ENCODE results near the gene METTL21C.

Gene METTL21C

GRCh38 chr13:102675115-102675514 lies 19.7 kb downstream of the METTL21C start:
- Histone ChIP-seq H3K4me3 (ENCODE audit: low read depth in 1 of 2, low read length in 2 of 2) (no peak overlapping the region), H3K27ac (ENCODE audit: low read depth, low read length) (no peak overlapping the region), H3K36me3 (ENCODE audit: control insufficient read depth in 1 of 2, insufficient read depth in 2 of 2, low read length in 2 of 2) (peaks cover 11 to 56% of the 10 kb centered on the region in 2 donors), H3K9ac (ENCODE audit: low read depth in 1 of 2, low read length in 2 of 2) (no peak overlapping the region), H3K4me1 (ENCODE audit: control insufficient read depth in 1 of 2, insufficient read depth in 2 of 2, low read length in 2 of 2) (no peaks in the 10 kb centered on the region), H3K27me3 (ENCODE audit: control insufficient read depth in 1 of 2, insufficient read depth in 2 of 2, low read length in 2 of 2) (no peaks in the 10 kb centered on the region), H3K9me3 (ENCODE audit: control insufficient read depth in 1 of 2, low read length in 2 of 2) (no peaks in the 10 kb centered on the region)

DNA sequence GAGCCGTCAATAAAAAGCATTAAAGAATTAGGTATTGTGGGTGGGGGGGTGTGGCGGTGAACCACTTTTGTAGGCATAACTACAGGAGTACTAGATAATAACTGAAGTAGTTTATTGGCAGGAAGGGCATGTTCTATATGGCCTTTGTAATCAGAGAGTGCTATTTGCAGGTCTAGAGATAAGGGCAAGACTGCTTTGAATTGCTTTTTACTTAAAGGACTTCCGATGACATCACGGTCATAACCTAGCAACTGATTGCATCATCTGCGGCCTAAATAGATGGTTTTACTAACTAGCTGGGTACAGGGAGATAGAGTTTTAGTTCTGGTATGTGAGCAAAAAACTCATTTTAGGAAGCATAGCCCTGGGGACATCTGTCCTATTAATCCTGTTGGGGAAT lies 24.7 kb downstream of the METTL21C start:
- Histone ChIP-seq H3K4me1 (ENCODE audit: control insufficient read depth in 1 of 2, insufficient read depth in 2 of 2, low read length in 2 of 2) (no peaks in the 10 kb centered on the region), H3K9me3 (ENCODE audit: control insufficient read depth in 1 of 2, low read length in 2 of 2) (no peaks in the 10 kb centered on the region), H3K4me3 (ENCODE audit: low read depth in 1 of 2, low read length in 2 of 2) (no peak overlapping the region), H3K27me3 (ENCODE audit: control insufficient read depth in 1 of 2, insufficient read depth in 2 of 2, low read length in 2 of 2) (no peaks in the 10 kb centered on the region), H3K9ac (ENCODE audit: low read depth in 1 of 2, low read length in 2 of 2) (no peak overlapping the region), H3K27ac (ENCODE audit: low read depth, low read length) (no peak overlapping the region), H3K36me3 (ENCODE audit: control insufficient read depth in 1 of 2, insufficient read depth in 2 of 2, low read length in 2 of 2) (peaks cover 20 to 63% of the 10 kb centered on the region in 2 donors)

GRCh38 chr13:102667911-102668310 lies 26.9 kb downstream of the METTL21C start:
- H3K27ac ChIP-seq (ENCODE audit: low read depth, low read length): no peak overlapping the region
- H3K9me3 ChIP-seq (ENCODE audit: control insufficient read depth in 1 of 2, low read length in 2 of 2): no peaks in the 10 kb centered on the region
- no peak overlapping the region for H3K9ac ChIP-seq (ENCODE audit: low read depth in 1 of 2, low read length in 2 of 2)
- no peaks in the 10 kb centered on the region for H3K27me3 ChIP-seq (ENCODE audit: control insufficient read depth in 1 of 2, insufficient read depth in 2 of 2, low read length in 2 of 2)
- no peak overlapping the region for H3K4me3 ChIP-seq (ENCODE audit: low read depth in 1 of 2, low read length in 2 of 2)
- no peaks in the 10 kb centered on the region for H3K4me1 ChIP-seq (ENCODE audit: control insufficient read depth in 1 of 2, insufficient read depth in 2 of 2, low read length in 2 of 2)
- peaks cover 25 to 61% of the 10 kb centered on the region in 2 donors for H3K36me3 ChIP-seq (ENCODE audit: control insufficient read depth in 1 of 2, insufficient read depth in 2 of 2, low read length in 2 of 2)

DNA sequence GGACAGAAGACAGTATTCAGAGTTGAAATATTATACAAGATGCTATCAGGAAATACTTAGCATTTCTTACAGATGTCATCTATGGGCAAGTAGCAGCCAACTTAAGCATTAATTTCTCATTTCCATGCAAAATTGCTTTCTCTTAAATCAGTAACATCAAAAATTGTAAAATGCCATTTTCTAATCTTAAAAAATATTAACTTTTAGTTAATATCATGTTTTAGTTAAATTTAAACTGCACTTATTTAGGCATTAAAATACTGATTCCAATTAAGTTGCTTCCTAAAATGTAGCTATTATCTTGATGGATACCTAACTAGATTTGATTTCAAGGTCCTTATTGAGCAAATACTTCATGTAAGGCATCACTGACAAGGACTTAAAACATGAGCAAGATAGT lies 27.8 kb downstream of the METTL21C start:
- no peaks in the 10 kb centered on the region for H3K27me3 ChIP-seq (ENCODE audit: control insufficient read depth in 1 of 2, insufficient read depth in 2 of 2, low read length in 2 of 2)
- H3K36me3 ChIP-seq (ENCODE audit: control insufficient read depth in 1 of 2, insufficient read depth in 2 of 2, low read length in 2 of 2): peaks cover 25 to 56% of the 10 kb centered on the region in 2 donors
- no peaks in the 10 kb centered on the region for H3K9me3 ChIP-seq (ENCODE audit: control insufficient read depth in 1 of 2, low read length in 2 of 2)

GRCh38 chr13:102659168-102659713 lies 35.6 kb downstream of the METTL21C start:
- Histone ChIP-seq H3K27ac (ENCODE audit: low read depth, low read length) (no peak overlapping the region), H3K4me3 (ENCODE audit: low read depth in 1 of 2, low read length in 2 of 2) (no peak overlapping the region), H3K4me1 (ENCODE audit: control insufficient read depth in 1 of 2, insufficient read depth in 2 of 2, low read length in 2 of 2) (no peaks in the 10 kb centered on the region), H3K27me3 (ENCODE audit: control insufficient read depth in 1 of 2, insufficient read depth in 2 of 2, low read length in 2 of 2) (no peaks in the 10 kb centered on the region), H3K9ac (ENCODE audit: low read depth in 1 of 2, low read length in 2 of 2) (no peak overlapping the region), H3K9me3 (ENCODE audit: control insufficient read depth in 1 of 2, low read length in 2 of 2) (no peaks in the 10 kb centered on the region), H3K36me3 (ENCODE audit: control insufficient read depth in 1 of 2, insufficient read depth in 2 of 2, low read length in 2 of 2) (peaks cover 18 to 49% of the 10 kb centered on the region in 2 donors)

More for the DNA sequence above, 27.8 kb downstream of the METTL21C start:
- no peak overlapping the region for H3K27ac ChIP-seq (ENCODE audit: low read depth, low read length)
- no peak overlapping the region for H3K4me3 ChIP-seq (ENCODE audit: low read depth in 1 of 2, low read length in 2 of 2)
- no peak overlapping the region for H3K9ac ChIP-seq (ENCODE audit: low read depth in 1 of 2, low read length in 2 of 2)
- H3K4me1 ChIP-seq (ENCODE audit: control insufficient read depth in 1 of 2, insufficient read depth in 2 of 2, low read length in 2 of 2): no peaks in the 10 kb centered on the region

- Histone ChIP-seq H3K4me3 (ENCODE audit: low read depth in 1 of 2, low read length in 2 of 2) (no peak overlapping the region), H3K4me1 (ENCODE audit: control insufficient read depth in 1 of 2, insufficient read depth in 2 of 2, low read length in 2 of 2) (no peaks in the 10 kb centered on the region), H3K9ac (ENCODE audit: low read depth in 1 of 2, low read length in 2 of 2) (no peak overlapping the region), H3K27me3 (ENCODE audit: control insufficient read depth in 1 of 2, insufficient read depth in 2 of 2, low read length in 2 of 2) (no peaks in the 10 kb centered on the region), H3K9me3 (ENCODE audit: control insufficient read depth in 1 of 2, low read length in 2 of 2) (no peaks in the 10 kb centered on the region), H3K27ac (ENCODE audit: low read depth, low read length) (no peak overlapping the region), H3K36me3 (ENCODE audit: control insufficient read depth in 1 of 2, insufficient read depth in 2 of 2, low read length in 2 of 2) (peaks cover 13 to 43% of the 10 kb centered on the region in 2 donors)
Measured at GRCh38 chr13:102658660-102659059, 36.2 kb downstream of the METTL21C start.

DNA sequence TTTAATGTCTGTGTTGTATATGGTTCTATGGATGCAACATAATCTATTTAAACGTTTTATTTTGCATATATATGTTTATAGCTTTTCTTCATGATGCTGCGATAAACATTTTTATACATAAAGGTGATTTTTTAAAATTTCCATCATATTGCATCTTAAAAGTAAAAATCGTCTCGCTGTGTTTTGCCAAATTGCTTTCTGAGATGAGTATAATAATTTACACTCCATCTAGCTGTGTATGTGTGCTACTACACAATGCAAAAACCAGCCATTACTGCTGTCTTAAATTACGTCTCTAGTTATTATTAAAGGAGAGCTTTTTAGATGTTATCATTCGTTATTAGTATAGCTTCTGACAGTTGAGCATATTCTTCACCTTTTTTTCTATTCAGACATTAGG lies 37.2 kb downstream of the METTL21C start:
- Histone ChIP-seq H3K9ac (ENCODE audit: low read depth in 1 of 2, low read length in 2 of 2) (no peak overlapping the region), H3K4me1 (ENCODE audit: control insufficient read depth in 1 of 2, insufficient read depth in 2 of 2, low read length in 2 of 2) (no peaks in the 10 kb centered on the region), H3K27me3 (ENCODE audit: control insufficient read depth in 1 of 2, insufficient read depth in 2 of 2, low read length in 2 of 2) (no peaks in the 10 kb centered on the region), H3K27ac (ENCODE audit: low read depth, low read length) (no peak overlapping the region), H3K4me3 (ENCODE audit: low read depth in 1 of 2, low read length in 2 of 2) (no peak overlapping the region), H3K36me3 (ENCODE audit: control insufficient read depth in 1 of 2, insufficient read depth in 2 of 2, low read length in 2 of 2) (peaks cover 13 to 43% of the 10 kb centered on the region in 2 donors), H3K9me3 (ENCODE audit: control insufficient read depth in 1 of 2, low read length in 2 of 2) (no peaks in the 10 kb centered on the region)

DNA sequence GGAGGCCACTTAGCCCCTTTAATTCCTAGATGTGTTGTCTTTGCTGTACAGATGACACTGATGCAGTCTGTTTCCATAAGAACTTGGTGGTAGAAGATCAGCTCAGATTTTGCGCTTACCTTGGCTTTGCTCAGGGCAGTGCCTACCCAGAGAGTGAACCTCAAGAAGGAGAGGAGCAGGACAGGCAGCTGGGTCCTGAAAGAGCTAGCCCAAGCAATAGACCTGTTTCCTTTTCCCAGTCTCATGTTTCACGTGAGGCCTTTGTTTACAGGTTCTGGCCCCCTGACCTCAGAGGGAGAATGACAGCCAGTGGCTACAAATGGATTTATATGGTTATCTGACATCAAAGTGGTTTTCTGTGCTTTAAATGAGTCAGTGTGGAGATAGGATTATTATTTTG lies 40.1 kb downstream of the METTL21C start:
- no peak overlapping the region for H3K9ac ChIP-seq (ENCODE audit: low read depth in 1 of 2, low read length in 2 of 2)
- no peaks in the 10 kb centered on the region for H3K9me3 ChIP-seq (ENCODE audit: control insufficient read depth in 1 of 2, low read length in 2 of 2)
- H3K4me3 ChIP-seq (ENCODE audit: low read depth in 1 of 2, low read length in 2 of 2): no peak overlapping the region
- H3K27ac ChIP-seq (ENCODE audit: low read depth, low read length): no peak overlapping the region
- H3K4me1 ChIP-seq (ENCODE audit: control insufficient read depth in 1 of 2, insufficient read depth in 2 of 2, low read length in 2 of 2): no peaks in the 10 kb centered on the region
- H3K27me3 ChIP-seq (ENCODE audit: control insufficient read depth in 1 of 2, insufficient read depth in 2 of 2, low read length in 2 of 2): no peaks in the 10 kb centered on the region
- H3K36me3 ChIP-seq (ENCODE audit: control insufficient read depth in 1 of 2, insufficient read depth in 2 of 2, low read length in 2 of 2): peaks cover 20 to 43% of the 10 kb centered on the region in 2 donors

DNA sequence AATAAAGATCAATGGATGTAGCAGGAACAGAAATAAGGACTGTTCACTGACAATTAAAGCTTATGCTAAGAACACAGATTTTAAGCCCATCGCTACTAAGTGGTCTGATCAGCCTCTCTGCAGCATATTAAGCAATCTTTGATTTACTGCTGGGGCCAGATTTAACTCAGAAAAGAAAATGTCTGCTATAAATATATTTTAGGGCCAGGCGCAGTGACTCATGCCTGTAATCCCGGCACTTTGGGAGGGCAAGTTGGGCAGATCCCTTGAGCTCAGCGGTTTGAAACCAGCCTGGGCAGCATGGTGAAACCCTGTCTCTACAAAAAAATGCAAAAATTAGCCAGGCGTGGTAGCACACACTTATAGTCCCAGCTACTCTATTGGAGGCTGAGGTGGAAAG lies 43.0 kb downstream of the METTL21C start:
- Histone ChIP-seq H3K9ac (ENCODE audit: low read depth in 1 of 2, low read length in 2 of 2) (no peak overlapping the region), H3K36me3 (ENCODE audit: control insufficient read depth in 1 of 2, insufficient read depth in 2 of 2, low read length in 2 of 2) (peaks cover 22 to 52% of the 10 kb centered on the region in 2 donors), H3K27ac (ENCODE audit: low read depth, low read length) (no peak overlapping the region), H3K27me3 (ENCODE audit: control insufficient read depth in 1 of 2, insufficient read depth in 2 of 2, low read length in 2 of 2) (no peaks in the 10 kb centered on the region), H3K4me1 (ENCODE audit: control insufficient read depth in 1 of 2, insufficient read depth in 2 of 2, low read length in 2 of 2) (no peaks in the 10 kb centered on the region), H3K9me3 (ENCODE audit: control insufficient read depth in 1 of 2, low read length in 2 of 2) (no peaks in the 10 kb centered on the region), H3K4me3 (ENCODE audit: low read depth in 1 of 2, low read length in 2 of 2) (no peak overlapping the region)

GRCh38 chr13:102651392-102651791 lies 43.5 kb downstream of the METTL21C start:
- no peaks in the 10 kb centered on the region for H3K4me1 ChIP-seq (ENCODE audit: control insufficient read depth in 1 of 2, insufficient read depth in 2 of 2, low read length in 2 of 2)
- no peak overlapping the region for H3K4me3 ChIP-seq (ENCODE audit: low read depth in 1 of 2, low read length in 2 of 2)
- peaks cover 25 to 52% of the 10 kb centered on the region in 2 donors for H3K36me3 ChIP-seq (ENCODE audit: control insufficient read depth in 1 of 2, insufficient read depth in 2 of 2, low read length in 2 of 2)
- no peak overlapping the region for H3K27ac ChIP-seq (ENCODE audit: low read depth, low read length)
- H3K27me3 ChIP-seq (ENCODE audit: control insufficient read depth in 1 of 2, insufficient read depth in 2 of 2, low read length in 2 of 2): no peaks in the 10 kb centered on the region
- H3K9ac ChIP-seq (ENCODE audit: low read depth in 1 of 2, low read length in 2 of 2): no peak overlapping the region
- H3K9me3 ChIP-seq (ENCODE audit: control insufficient read depth in 1 of 2, low read length in 2 of 2): no peaks in the 10 kb centered on the region

DNA sequence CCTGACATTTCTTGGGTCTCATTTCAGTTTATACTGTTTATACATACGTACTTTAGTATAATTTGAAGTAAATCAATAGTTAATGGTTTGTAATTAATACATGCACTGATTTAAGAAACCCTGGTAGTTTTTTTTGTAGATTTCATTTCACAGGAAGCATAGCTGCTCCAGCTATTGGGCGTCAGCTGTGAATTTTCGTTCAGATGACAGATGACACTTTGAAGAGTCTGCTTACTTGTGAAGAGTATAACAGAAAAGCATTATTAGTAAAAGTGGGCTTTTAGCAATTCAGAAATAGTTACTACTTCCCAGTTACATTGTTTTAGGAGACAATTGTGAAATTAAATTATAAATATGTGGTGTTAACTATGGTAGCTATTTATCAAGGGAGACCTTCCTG lies 44.4 kb downstream of the METTL21C start:
- Histone ChIP-seq H3K4me1 (ENCODE audit: control insufficient read depth in 1 of 2, insufficient read depth in 2 of 2, low read length in 2 of 2) (no peaks in the 10 kb centered on the region), H3K27me3 (ENCODE audit: control insufficient read depth in 1 of 2, insufficient read depth in 2 of 2, low read length in 2 of 2) (no peaks in the 10 kb centered on the region), H3K27ac (ENCODE audit: low read depth, low read length) (no peak overlapping the region), H3K36me3 (ENCODE audit: control insufficient read depth in 1 of 2, insufficient read depth in 2 of 2, low read length in 2 of 2) (peaks cover 29 to 56% of the 10 kb centered on the region in 2 donors), H3K9ac (ENCODE audit: low read depth in 1 of 2, low read length in 2 of 2) (no peak overlapping the region), H3K9me3 (ENCODE audit: control insufficient read depth in 1 of 2, low read length in 2 of 2) (no peaks in the 10 kb centered on the region), H3K4me3 (ENCODE audit: low read depth in 1 of 2, low read length in 2 of 2) (no peak overlapping the region)

Data from duodenal mucosa (tissue), 2 donors.